ENCODE measurements around the gene CXCL17. TPM values are rescaled to one million over a fixed set of nuclear protein-coding genes. Genes with fewer than 3 reads are reported as not detected.

Gene CXCL17
- total and polyA plus RNA-seq, 2 experiments from 2014 or later, result 0.39 TPM; not detected in 1

GRCh38 chr19:42477117-42477516 lies 34.4 kb upstream of the CXCL17 start (continued):
- TF ChIP-seq CTCF (conservative IDR thresholded peaks at IDR 0.05; ENCODE audit: low read depth in 2 of 2) (no peak), STAT1 (IDR thresholded peaks at IDR 0.05; ENCODE audit: unreplicated experiment) (no peak), REST (IDR thresholded peaks at IDR 0.05; ENCODE audit: unreplicated experiment) (no peak)

DNA sequence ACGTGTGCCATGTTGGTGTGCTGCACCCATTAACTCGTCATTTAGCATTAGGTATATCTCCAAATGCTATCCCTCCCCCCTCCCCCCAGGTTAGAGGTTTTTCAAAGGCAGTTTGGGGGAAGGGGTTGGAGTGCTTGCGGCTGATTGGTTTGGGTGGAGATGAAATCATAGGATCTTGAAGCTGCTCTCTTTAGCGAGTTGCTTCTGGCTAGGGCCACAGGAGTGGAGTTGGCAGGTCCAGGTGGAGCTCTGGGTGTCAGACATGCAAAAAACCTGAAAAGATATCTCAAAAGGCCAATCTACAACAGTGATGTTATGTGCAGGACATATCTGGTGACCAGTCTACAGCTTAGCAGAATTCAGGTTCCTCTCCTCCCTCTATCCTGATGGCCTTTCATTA lies 32.6 kb upstream of the CXCL17 start:
- Mint-ChIP-seq H3K27ac (peak overlapping the region; percentile 94), H3K4me1 (peaks cover 54% of the 10 kb centered on the region), H3K36me3 (ENCODE audit: low read depth) (peaks cover 3% of the 10 kb centered on the region), H3K4me3 (peak overlapping the region; percentile 37; the same call in 2 of the 3 replicates), H3K27me3 (ENCODE audit: insufficient read depth, low read depth, poor library complexity) (peaks cover 4% of the 10 kb centered on the region), H3K9me3 (peaks cover 2% of the 10 kb centered on the region; the same call in 1 of the 3 replicates)
- ATAC-seq (peak; percentile 20), DNase-seq (ENCODE audit: low spot score) (peak; percentile 70)
- peak overlapping the region; percentile 35 for H3K4me2 ChIP-seq
- H2AFZ ChIP-seq, result no peak overlapping the region
- no peaks in the 10 kb centered on the region for H3K27me3 ChIP-seq (ENCODE audit: insufficient read depth)
- TF ChIP-seq NANOG (IDR thresholded peaks at IDR 0.05; ENCODE audit: borderline replicate concordance), result no peak
- 0 out of 2 replicates have a peak, but pooled peaks have one; percentile 14 for TF ChIP-seq ZNF462 (CRISPR knock-in tag; IDR thresholded peaks at IDR 0.05)
- H4K20me1 ChIP-seq (replicated peaks; ENCODE audit: insufficient read depth), result no peaks in the 10 kb centered on the region
- no peaks in the 10 kb centered on the region for H3K9me2 ChIP-seq (ENCODE audit: insufficient read depth)
- H3K27ac ChIP-seq (ENCODE audit: low read depth), result peak overlapping the region; percentile 98
- H3K4me1 ChIP-seq (ENCODE audit: insufficient read depth), result peaks cover 58% of the 10 kb centered on the region
- H3K79me2 ChIP-seq (replicated peaks; ENCODE audit: insufficient read depth), result no peaks in the 10 kb centered on the region
- H3K4me3 ChIP-seq, result peak overlapping the region; percentile 31
- H3K36me3 ChIP-seq (ENCODE audit: insufficient read depth), result no peaks in the 10 kb centered on the region
- H3F3A ChIP-seq (replicated peaks; ENCODE audit: low read depth), result peaks cover 16% of the 10 kb centered on the region

All from GM23338 (cell line).